ENCODE data around the gene ITGB1.
"Not testable (repeated sequence)": the region's sequence is repeated elsewhere in the genome, so short reads cannot be mapped to it uniquely, and the experiment has no call there.

ITGB1 gene

DNA sequence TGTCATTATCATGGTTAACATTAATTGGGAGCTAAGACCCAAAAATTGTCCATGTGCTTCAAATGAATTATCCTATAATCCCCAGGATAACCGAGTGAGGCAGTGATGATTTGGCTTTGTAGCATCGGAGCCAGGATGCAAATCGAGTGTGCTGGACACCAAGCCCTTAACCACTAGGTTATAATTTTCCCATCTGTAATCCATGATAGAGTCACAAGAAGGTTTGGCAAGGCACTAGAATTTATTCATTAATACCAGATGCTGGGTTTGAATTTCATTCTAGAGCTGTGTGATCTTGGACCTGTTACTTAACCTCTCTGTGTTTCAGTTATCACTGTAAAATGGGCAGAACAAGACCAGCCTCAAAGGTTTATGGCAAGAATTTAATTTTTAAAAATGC lies 21.0 kb upstream of the ITGB1 start:
- TF ChIP-seq, protein P1, sequence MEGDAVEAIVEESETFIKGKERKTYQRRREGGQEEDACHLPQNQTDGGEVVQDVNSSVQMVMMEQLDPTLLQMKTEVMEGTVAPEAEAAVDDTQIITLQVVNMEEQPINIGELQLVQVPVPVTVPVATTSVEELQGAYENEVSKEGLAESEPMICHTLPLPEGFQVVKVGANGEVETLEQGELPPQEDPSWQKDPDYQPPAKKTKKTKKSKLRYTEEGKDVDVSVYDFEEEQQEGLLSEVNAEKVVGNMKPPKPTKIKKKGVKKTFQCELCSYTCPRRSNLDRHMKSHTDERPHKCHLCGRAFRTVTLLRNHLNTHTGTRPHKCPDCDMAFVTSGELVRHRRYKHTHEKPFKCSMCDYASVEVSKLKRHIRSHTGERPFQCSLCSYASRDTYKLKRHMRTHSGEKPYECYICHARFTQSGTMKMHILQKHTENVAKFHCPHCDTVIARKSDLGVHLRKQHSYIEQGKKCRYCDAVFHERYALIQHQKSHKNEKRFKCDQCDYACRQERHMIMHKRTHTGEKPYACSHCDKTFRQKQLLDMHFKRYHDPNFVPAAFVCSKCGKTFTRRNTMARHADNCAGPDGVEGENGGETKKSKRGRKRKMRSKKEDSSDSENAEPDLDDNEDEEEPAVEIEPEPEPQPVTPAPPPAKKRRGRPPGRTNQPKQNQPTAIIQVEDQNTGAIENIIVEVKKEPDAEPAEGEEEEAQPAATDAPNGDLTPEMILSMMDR (IDR thresholded peaks at IDR 0.05; ENCODE audit: extremely low read depth, insufficient read depth, missing control alignments) = no peak
- no peak for DNase-seq (ENCODE audit: low spot score)
- in situ Hi-C loops (cut with MboI; ENCODE audit: low pct_unique_long_range_greater_than_20kb, low sequenced_read_pairs, unreplicated experiment) = no loop called here

DNA sequence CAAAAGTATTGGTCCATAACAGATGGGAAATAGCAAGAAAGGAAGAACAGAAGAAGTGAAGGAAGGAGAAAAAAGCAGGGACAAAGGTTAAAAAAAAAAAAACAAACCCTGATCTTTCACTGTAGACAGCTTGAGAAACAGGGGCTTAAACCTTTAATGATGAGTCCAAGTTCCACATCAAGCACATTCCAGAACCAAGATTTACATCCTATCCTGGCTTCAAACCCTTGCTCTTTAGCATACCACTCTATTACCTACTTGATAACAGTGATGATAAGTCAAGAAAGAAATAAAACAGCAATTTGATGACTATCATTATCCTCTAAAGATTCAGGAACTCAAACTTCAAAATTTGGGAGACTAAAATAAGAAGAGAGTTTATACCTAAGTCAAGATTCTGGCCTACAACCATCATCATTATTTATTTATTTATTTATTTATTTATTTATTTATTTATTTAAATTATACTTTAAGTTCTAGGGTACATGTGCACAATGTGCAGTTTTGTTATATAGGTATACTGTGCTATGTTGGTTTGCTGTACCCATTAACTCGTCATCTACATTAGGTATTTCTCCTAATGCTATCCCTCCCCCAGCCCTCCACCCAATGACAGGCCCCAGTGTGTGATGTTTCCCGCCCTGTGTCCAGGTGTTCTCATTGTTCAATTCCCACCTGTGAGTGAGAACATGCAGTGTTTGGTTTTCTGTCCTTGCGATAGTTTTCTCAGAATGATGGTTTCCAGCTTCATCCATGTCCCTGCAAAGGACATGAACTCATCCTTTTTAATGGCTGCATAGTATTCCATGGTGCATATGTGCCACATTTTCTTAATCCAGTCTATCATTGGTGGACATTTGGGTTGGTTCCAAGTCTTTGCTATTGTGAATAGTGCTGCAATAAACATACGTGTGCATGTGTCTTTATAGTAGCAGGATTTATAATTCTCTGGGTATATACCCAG lies 20.1 kb upstream of the ITGB1 start:
- in situ Hi-C loops (cut with MboI; ENCODE audit: low pct_unique_long_range_greater_than_20kb, low sequenced_read_pairs, unreplicated experiment); DNase-seq (ENCODE audit: low spot score): not testable (repeated sequence)

GRCh38 chr10:32976338-32976737 lies 18.3 kb upstream of the ITGB1 start:
- in situ Hi-C loops (cut with MboI; ENCODE audit: low pct_unique_long_range_greater_than_20kb, low sequenced_read_pairs, unreplicated experiment) = no loop called here
- TF ChIP-seq, protein P1 (IDR thresholded peaks at IDR 0.05; ENCODE audit: extremely low read depth, insufficient read depth, missing control alignments) = no peak
- no peak for DNase-seq (ENCODE audit: low spot score)

DNA sequence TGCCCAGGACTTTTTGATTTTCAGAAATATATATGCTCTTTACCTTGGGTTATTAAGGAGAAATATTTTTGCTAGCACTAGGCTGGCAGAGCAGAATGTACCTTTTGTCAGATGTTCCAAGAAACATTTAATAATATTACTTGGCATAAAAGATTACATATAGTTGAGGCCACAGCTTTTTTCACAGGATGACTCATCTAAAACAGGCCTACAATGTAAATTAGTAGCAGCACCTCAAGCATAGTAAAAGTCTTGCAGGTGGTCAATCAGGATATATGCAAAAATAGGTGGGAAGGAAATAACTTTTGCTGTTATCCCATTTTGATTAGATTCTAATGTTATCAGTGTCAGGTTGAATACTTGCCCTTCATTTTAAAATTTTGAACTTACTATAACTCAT lies 14.9 kb upstream of the ITGB1 start:
- in situ Hi-C loops (cut with MboI; ENCODE audit: low pct_unique_long_range_greater_than_20kb, low sequenced_read_pairs, unreplicated experiment) = no loop called here
- TF ChIP-seq, protein P1 (IDR thresholded peaks at IDR 0.05; ENCODE audit: extremely low read depth, insufficient read depth, missing control alignments) = no peak
- no peak for DNase-seq (ENCODE audit: low spot score)

- no peak for DNase-seq (ENCODE audit: low spot score)
- in situ Hi-C loops (cut with MboI; ENCODE audit: low pct_unique_long_range_greater_than_20kb, low sequenced_read_pairs, unreplicated experiment) = no loop called here
- TF ChIP-seq, protein P1 (IDR thresholded peaks at IDR 0.05; ENCODE audit: extremely low read depth, insufficient read depth, missing control alignments) = no peak
Observed at GRCh38 chr10:32972460-32972859, 14.4 kb upstream of the ITGB1 start.

DNA sequence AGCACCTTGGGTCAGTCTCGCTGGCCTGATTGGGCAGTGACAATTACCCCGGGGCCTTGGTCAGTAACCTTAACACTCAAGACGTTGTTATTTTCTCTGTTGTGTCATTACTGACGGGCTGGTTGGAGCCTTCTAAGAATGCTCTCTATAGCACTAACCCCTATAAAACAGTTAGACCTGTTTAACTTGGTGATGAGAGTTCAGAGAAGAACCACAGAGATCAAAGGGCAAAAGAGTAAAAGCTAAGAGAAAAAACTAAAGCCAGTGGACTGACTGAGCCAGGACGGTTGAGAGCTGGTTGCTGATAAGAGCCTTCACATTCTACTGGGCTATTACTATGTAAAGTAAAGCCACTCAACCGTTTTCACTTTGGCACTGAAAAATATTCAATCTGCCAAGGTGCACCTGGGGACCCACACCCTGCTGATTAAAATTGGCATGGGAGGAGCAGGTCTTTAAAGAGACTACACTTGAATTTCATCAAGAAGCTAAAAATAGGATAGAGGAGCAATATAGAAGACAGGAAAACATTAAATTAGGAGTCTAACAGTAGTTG lies 13.6 kb upstream of the ITGB1 start:
- in situ Hi-C loops (cut with MboI; ENCODE audit: low pct_unique_long_range_greater_than_20kb, low sequenced_read_pairs, unreplicated experiment) = no loop called here
- DNase-seq (ENCODE audit: low spot score) = no peak

More for the DNA sequence above, 13.6 kb upstream of the ITGB1 start:
- TF ChIP-seq, protein P1 (IDR thresholded peaks at IDR 0.05; ENCODE audit: extremely low read depth, insufficient read depth, missing control alignments) = no peak
